GM19035 (cell line): ENCODE results near the gene ITCH.
"Not testable (repeated sequence)": the region's sequence is repeated elsewhere in the genome, so short reads cannot be mapped to it uniquely, and the experiment has no call there.

Experiments used
- ATAC-seq: cut with Tn5 transposase; IDR thresholded peaks from one replicate; pipeline ENCODE4 v1.9.1; 2021; ENCODE audit not compliant: unreplicated experiment

ITCH gene

DNA sequence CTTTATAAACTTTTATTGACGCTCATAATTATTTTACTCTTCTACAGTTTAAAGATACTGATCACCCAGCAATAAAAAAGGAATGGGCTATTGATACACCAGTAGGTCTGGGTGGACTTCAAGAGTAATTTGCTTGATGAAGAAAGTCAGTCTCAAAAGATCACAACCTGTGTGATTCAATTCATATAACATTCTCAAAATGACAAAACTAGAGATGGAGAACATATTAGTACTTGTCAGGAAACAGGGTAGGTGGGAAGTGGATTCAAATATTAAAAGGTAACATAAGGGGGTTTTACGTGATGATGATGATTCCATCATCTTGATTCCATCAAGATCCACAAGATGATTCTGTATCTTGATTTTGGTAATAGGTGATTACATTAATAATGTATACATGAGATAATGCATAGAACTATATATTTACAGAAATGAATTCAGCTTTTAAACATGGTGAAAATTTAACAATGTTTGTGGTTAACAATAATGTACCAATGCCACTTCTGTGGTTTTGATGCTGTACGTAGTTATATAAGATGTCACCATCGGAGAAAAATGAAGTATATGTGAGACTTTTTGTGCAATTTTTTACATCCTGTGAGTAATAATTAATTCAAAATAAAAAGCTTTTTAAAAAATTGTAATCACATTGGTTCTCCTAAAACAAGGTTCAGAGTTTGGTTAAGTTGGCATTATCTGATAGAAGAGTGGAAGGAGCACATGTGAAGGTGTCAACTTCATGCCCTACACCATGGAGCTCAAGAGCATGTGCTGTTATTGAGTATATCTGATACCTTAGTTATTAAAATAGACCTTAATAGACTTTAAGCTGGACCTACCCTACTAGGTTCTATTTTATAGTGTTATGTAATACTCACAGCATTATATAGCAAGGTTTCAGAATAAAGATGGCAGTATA lies 86.9 kb downstream of the ITCH start:
- no peak for ATAC-seq

DNA sequence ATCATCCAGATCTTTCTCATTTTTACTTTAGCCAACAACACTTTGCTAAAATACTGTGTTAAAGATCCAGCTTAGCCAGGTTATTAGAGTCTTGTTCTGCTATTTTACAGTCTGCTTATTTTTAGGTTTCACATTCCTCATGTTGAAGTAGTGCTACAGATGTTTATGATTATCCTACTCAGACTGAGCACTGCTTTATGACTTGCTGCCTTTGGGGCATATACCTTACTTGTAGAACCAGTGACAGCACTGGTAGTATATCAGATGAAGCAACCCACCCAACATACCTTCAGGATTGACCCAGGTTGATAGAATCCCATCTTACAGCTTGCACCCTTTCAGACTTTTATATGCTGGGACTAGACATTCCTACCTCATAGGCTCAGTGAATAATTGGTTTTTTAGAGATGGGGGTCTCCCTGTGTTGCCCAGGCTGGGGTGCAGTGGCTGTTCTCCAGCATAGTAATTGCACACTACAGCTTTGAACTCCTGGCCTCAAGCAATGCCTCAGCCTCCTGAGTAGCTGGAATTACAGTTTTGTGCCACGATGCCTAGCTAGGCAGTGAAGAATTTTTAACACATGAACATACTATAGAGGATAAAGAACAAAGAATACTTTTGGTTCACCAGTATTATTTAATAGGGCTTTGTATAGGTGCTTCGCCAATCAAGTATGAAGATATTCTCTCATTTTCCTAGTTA lies 89.4 kb downstream of the ITCH start:
- no peak for ATAC-seq

DNA sequence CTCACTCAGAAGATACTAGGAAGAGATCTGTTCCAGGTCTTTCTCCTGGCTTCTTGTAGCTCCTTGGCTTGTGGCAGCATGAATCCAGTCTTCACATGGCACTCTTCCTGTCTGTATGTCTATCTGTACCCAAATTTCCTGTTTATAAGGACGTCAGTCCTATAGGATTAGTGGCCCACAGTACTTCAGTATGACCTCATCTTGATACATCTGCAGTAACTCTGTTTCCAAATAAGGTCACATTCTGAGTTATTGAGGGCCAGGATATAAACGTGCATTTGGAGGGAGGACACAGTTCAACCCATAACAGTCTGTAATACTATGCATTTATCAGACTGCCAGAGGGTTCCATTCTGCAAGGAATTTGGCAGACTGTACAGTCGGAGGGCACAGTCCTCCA lies 95.6 kb downstream of the ITCH start:
- no peak for ATAC-seq

DNA sequence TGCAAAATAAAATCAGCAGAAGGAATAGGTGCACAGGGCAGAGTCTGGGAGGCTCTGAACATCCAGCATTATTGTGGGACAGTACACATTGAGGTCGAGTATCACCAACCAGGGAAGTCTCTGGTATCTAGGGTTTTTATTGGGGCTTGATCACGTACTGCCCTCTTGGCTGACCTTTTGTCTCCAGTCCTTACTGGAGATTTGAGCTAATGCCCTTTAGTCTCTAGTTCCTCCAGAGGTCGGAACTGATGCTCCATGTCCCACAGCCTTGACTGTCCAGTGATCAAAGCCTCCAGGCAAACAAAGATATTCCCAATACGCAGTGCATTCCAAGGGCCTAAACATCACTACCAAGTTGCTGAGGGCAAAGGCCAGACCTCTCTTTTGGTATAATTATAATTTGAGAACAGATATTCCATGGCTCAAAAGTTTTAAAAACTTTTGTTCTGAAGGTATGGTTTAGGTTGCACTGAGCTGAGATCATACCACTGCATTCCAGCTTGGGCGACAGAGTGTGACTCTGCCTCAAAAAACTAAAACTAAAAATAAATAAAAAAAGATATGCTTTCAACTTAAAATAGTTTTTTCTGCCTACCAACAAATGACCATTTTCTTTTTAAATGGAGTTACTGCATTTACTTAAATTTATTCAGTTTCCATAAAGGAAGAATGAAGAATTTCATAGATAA lies 96.3 kb downstream of the ITCH start:
- no peak for ATAC-seq

DNA sequence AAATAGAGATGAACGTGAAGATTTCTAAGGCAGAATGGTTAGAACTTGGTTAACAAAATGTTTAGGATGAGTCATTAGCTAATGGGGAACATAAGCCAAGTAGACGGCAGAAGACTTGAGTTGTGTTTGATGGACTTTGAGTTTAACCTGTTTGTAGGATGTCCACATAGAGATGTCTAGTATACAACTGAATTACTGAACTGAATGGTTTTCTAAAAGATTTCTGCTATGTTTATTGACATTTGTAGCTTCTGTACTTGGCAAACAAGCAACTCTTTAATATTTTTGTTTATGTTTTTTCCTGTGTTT lies 98.7 kb downstream of the ITCH start:
- ATAC-seq, result no peak

DNA sequence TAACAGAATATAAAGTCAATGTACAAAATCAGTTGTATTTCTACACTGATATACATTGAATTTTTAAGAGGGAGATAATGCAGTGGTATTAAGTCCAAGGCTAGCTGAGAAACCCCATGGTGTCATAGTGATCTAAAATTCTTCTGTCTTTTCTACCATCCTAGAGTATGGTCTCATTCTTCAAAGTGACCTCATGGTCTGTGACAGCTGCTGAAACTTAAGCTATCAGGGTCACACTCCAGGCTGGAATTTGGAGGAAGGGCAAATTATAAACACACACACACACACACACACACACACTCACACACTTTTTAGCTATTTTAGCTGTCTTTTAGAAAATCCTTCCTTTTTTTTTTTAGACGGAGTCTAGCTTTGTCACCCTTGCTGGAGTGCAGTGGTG lies 105.9 kb downstream of the ITCH start:
- no peak for ATAC-seq

DNA sequence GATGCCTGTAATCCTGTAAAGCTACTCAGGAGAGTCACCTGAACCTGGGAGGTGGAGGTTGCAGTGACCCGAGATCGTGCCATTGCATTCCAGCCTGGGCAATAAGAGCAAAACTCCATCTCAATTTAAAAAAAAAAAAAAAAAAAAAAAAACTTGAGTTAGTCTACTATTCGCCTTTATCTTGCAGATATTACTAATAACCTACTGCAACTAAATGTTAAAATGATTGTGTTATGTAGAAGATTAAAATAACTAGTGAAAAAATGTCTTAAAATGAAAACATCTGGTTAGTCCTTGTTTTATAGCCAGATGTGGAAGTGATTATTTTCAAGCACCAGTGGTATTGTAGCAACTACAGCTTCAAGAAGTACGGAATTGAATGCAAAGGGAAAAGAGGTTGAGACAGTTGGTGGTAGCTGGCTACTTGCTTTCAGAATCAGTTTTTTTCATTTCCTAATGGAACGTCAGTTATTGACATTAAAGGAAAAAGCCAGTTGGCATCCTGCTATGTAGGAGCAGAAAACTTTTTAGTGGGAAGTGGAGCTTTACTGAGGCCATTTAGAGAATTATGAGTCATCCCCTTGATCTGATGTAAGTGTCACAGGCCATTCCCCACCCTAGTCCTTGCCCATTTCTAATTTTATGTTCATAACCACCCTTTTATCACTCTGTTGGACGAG lies 109.3 kb downstream of the ITCH start:
- ATAC-seq, result no peak

DNA sequence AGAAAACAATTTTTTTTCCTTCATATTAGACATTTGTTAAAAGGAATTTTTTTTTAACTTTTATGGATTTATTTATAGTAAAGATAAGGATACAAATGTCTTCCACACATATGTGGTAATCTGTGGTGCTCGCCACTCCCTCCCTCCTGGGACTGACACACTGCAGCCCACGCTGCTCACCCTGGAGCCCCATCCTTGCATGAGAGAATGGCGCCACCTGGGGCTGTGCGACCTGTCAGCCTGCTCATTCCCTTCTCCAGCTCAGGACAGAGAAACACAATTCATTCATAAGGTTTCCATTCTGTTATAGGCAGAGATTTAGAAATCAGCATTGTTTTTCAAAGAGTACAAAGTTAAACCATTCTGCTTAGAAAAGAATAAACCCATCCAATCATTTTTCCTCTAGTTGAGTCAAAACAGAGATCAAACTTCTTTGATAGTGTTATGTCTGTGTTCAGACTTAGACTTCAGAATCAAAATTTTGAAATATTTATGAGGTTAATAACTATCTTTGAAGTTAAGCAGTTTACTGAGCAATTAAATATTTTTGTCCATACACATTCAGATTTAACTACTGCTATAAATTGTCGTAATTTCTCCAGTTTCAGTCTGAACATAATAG lies 110.3 kb downstream of the ITCH start:
- ATAC-seq, result no peak

DNA sequence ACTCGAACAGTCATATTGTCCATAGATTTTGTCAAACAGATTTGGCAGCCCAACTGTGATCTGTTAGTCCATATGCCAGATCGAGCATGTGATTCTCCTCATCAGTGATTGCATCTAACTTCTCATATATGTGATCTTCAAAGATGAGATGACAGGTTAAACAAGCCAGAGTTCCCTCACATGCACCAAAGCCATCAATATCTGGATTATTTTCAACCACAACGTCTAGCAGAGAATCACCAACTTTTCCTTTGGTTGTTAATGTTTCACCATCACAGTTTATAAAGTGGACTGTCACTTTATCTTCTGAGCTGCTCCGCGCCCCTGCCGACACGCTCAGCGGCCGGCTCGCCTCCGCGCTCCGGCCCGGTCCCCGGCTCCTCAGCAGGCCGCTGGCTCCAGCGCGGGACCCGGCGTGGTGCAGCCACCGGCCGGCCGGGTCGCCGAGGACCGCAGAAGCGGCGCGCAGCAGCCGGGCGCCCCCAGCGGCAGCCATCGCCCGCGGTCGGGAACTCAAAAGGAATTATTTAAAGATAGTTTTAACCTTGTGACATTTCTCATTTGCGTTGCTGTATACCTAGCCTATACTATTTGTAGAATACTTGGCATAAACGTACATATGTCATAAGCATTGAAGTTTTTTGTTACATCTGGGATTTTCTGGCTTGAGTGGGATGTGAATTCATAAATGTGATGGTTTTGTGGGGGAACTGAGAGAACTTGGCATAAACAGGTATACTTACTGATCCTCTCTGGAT lies 113.1 kb downstream of the ITCH start:
- no peak for ATAC-seq

DNA sequence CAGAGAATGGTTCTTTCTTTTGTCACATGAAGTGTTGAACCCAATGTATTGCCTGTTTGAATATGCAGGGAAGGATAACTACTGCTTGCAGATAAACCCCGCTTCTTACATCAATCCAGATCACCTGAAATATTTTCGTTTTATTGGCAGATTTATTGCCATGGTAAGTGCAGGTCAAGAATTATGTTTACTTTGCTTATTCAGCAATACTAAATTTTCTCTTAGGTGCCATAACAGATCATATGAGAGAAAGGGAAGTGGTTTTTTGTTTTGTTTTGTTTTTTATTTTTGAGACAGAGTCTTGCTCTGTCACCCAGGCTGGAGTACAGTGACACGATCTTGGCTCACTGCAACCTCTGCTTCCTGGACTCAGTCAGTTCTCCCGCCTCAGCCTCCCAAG lies 116.6 kb downstream of the ITCH start:
- no peak for ATAC-seq

DNA sequence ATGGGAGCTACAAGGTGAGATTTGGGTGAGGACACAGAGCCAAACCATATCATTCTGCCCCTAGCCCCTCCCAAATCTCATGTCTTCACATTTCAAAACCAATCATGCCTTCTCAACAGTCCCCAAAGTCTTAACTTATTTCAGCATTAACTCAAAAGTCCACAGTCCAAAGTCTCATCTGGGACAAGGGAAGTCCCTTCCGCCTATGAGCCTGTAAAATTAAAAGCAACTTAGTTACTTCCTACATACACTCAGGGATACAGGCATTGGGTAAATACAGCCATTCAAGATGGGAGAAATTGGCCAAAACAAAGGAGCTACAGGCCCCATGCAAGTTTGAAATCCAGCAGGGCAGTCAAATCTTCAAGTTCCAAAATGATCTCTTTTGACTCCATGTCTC lies 119.1 kb downstream of the ITCH start:
- not testable (repeated sequence) for ATAC-seq

DNA sequence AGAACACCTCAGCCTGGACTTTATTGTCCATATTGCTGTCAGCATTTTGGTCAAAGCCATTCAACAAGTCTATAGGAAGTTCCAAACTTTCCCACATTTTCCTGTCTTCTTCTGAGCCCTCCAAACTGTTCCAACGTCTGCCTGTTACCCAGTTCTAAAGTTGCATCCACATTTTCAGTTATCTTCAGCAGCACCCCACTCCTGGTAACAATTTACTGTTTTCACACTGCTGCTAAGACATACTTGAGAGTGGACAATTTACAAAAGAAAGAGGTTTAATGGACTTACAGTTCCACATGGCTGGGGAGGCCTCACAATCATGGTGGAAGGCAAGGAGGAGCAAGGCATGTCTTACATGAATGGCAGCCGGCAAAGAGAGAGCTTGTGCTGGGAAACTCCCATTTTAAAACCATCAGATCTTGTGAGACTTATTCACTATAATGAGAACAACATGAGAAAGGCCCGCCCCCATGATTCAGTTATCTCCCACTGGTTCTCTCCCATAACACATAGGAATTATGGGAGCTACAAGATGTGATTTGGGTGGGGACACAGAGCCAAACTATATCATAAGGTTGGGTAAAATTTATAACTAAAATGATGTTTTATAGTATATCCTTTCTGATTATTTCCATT lies 120.6 kb downstream of the ITCH start:
- ATAC-seq, result not testable (repeated sequence)

DNA sequence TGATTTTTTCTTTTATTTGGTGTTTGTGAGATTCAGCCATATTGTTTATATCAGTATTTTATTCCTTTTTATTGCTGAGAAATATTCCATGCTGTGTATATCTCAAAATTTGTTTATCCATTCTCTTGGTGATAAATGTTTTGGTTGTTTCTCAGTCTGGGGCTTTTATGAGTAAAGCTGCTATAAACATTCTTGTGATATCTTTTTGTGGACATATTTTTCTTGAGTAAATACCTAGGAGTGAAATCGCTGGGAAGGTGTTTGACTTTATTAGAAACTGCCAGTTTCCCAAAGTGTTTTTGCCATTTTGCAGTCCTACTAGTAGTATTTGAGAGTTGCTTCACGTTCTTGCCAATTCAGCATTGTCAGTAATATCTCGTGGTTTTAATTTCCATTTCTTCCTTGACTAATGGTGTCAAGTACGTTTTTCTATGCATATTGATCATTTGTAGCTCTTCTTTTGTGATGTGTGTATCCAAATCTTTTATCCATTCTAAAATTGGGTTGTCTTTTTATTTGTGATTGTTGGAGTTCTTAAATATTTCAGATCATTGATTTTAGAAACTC lies 122.1 kb downstream of the ITCH start:
- ATAC-seq, result no peak

DNA sequence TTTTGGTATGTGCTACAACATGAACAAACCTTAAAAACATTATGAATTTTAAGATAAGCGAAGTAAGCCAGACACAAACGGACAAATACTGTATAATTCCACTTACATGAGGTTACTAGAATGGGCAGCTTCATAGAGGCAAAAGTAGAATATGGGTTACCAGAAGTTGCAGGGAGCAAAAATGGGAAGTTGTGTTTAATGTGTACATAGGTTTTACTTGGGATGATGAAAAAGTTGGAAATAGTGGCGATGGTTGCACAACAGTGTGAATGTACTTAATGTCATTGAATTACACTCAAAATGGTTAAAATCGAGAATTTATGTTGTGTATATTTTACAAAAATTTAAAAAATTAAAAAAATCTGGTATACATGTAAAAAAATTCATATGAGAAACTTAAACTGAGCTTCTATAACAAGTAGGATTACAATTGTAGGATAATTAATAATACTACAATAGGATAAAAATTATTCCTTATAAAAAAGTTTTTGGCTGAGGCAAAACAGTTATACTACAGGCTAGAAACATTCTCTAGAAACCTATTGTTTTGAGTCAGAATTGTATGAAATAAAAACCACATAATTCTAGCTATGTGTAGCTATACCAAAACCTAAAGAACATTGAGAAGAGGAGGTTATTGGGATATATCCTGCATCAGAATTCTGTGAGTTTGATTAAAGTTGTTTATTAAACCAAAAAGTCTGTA lies 128.3 kb downstream of the ITCH start:
- no peak for ATAC-seq

DNA sequence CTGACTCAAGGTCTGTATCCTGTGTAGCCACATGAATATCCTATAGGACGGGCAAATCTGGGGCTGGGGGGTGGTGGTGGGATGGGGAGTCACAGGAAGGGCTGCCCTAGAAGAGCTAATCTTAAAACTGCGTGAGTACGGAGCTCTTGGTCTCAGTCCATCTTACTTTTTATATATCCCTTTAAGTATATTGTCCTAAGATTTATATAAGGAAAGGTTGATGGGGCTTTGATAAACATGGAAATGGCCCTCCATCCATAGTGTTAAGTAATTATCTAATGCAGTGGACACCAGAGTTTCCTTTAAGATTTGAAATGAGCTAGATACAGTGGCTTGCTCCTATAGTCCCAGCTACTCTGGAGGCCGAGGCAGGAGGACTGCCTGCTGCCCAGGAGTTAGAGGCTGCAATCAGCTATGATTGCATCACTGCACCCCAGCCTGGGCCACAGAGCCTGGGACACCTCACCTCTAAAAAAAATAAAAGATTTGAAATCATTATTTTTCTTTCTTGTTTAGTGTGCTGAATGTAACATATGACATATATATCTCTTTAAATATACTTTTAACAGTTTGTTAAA lies 128.9 kb downstream of the ITCH start:
- no peak for ATAC-seq

DNA sequence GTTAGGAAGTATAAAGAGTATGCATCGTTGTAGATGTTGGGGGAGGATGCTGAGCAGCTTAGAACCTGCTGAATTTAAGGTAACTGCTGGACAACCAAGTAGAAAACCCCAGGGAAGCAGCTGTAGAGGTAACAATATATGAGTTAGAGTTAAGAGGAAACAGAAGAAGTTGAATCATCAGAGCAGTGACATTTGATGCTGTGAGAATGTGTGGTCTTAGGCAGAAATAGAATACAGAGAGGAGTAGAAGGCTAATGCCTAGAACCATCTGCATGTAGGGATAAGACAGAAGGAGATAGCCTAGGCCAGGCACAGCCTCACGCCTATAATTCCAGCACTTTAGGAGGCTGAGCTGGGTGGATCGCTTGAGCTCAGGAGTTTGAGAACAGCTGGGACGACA lies 130.6 kb downstream of the ITCH start:
- ATAC-seq, result no peak

DNA sequence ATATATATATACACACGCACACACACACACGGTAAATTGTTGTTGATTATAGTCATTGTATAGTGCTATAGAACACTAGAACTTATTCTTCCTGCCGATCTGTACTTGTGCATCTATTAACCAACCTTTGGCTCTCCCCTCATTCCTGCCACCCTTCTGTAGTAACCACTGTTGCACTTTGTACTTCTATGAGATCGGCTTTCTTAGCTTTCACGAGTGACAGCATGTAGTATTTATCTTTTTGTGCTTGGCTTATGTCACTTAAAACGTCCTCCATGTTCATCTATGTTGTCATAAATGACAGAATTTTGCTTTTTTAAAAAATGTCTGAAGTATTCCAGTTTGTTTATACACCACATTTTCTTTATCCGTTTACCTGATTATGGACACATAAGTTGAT lies 132.2 kb downstream of the ITCH start:
- no peak for ATAC-seq

DNA sequence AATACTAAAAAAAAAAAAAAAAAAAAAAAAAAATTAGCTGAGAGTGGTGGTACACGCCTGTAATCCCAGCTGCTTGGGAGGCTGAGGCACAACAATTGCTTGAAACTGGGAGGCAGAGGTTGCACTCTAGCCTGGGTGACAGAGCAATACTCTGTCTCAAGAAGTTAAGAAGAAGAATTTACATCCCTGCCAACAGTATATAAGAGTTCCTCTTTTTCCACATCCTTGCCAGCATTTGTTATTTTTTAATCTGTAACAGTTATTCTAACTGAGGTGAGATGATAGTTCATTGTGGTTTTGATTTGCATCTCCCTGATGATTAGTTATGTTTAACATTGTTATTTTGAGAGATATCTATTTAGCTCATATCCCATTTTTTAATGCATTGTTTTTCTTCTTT lies 132.8 kb downstream of the ITCH start:
- no peak for ATAC-seq
